GM12892 (cell line): ENCODE measurements around the gene BLVRA.
"Not testable (repeated sequence)": the region's sequence is repeated elsewhere in the genome, so short reads cannot be mapped to it uniquely, and the experiment has no call there.

ENCODE experiments used
- DNase-seq: peaks from one replicate; pipeline ENCODE4 v3.0.0; 2011; ENCODE audit not compliant: insufficient read length
- FAIRE-seq: peaks from 2 replicates; lab custom pipeline; 2011; peaks lifted over from hg19 to GRCh38; lab: Jason Lieb, UNC
- POLR2A ChIP-seq: IDR thresholded peaks from 2 replicates; pipeline ENCODE4 v1.6.1; 2011; ENCODE audit warnings: low read depth, low read length, control low read depth
- POLR2AphosphoS5 ChIP-seq: IDR thresholded peaks from 2 replicates; pipeline ENCODE4 v1.6.1; 2011; ENCODE audit warnings: low read depth, low read length, control low read depth
- TAF1 ChIP-seq: IDR thresholded peaks from 2 replicates; pipeline ENCODE4 v1.6.1; 2011; ENCODE audit warnings: low read depth, mild to moderate bottlenecking, control low read depth, low read length, borderline replicate concordance

Gene BLVRA

GRCh38 chr7:43768201-43768886 is 9.9 kb downstream of the BLVRA start:
- DNase-seq (no peak), FAIRE-seq (no peak)
- TF ChIP-seq POLR2A (no peak), POLR2AphosphoS5 (no peak), TAF1 (no peak)

GRCh38 chr7:43768887-43769272 is 10.4 kb downstream of the BLVRA start:
- DNase-seq, result no peak
- no peak for FAIRE-seq
- no peak for TF ChIP-seq TAF1
- no peak for TF ChIP-seq POLR2A
- TF ChIP-seq POLR2AphosphoS5, result no peak

- TF ChIP-seq POLR2A, result no peak
- TF ChIP-seq POLR2AphosphoS5, result no peak
- DNase-seq (no peak), FAIRE-seq (no peak)
Measured at GRCh38 chr7:43769281-43769680, 10.8 kb downstream of the BLVRA start.

GRCh38 chr7:43769791-43770465 is 11.4 kb downstream of the BLVRA start:
- DNase-seq, result no peak
- TF ChIP-seq POLR2A (no peak), TAF1 (no peak), POLR2AphosphoS5 (no peak)
- no peak for FAIRE-seq

- TF ChIP-seq TAF1, result no peak
- TF ChIP-seq POLR2A, result no peak
- no peak for TF ChIP-seq POLR2AphosphoS5
- DNase-seq (no peak), FAIRE-seq (no peak)
Measured at GRCh38 chr7:43771128-43771527, 12.6 kb downstream of the BLVRA start.

GRCh38 chr7:43771573-43771972 is 13.1 kb downstream of the BLVRA start:
- DNase-seq (no peak), FAIRE-seq (no peak)
- no peak for TF ChIP-seq POLR2AphosphoS5
- TF ChIP-seq POLR2A, result no peak
- TF ChIP-seq TAF1, result no peak

GRCh38 chr7:43773268-43773667 is 14.8 kb downstream of the BLVRA start:
- not testable (repeated sequence) for FAIRE-seq, DNase-seq

GRCh38 chr7:43775255-43775654 is 16.8 kb downstream of the BLVRA start:
- not testable (repeated sequence) for FAIRE-seq, DNase-seq

GRCh38 chr7:43778293-43779044 is 20.0 kb downstream of the BLVRA start:
- not testable (repeated sequence) for DNase-seq, FAIRE-seq

- FAIRE-seq (no peak), DNase-seq (no peak)
- TF ChIP-seq POLR2A (no peak), TAF1 (no peak), POLR2AphosphoS5 (no peak)
Measured at GRCh38 chr7:43779045-43779812, 20.7 kb downstream of the BLVRA start.

- no peak for FAIRE-seq
- no peak for DNase-seq
- TF ChIP-seq POLR2AphosphoS5, result no peak
- TF ChIP-seq TAF1, result no peak
- TF ChIP-seq POLR2A, result no peak
Measured at GRCh38 chr7:43781726-43782607, 23.5 kb downstream of the BLVRA start.
